Activated naive CD4-positive, alpha-beta T cell treated with anti-CD3 and anti-CD28 coated beads, Interleukin-2, amount 50 U/mL, for 72 hours (primary cell): Measurements from ENCODE around the gene ZDHHC9. TPM values are rescaled to one million over a fixed set of nuclear protein-coding genes. Genes with fewer than 3 reads are reported as not detected.

ENCODE experiments used
- ATAC-seq, 2 donors: fragments of 150-1000 bp; cut with Tn5 transposase; 2 replicates each; pipeline ENCODE4 v1.10.0; 2021; ENCODE audit warnings: mild to moderate bottlenecking in 2 of 2, moderate library complexity in 2 of 2
- DNase-seq, 2 donors: peaks; one replicate each; pipeline ENCODE4 v3.0.0; 2021 to 2022; ENCODE audit warnings: low spot score in 2 of 2
- H3K27ac Mint-ChIP-seq, 2 donors: one replicate each; pipeline ENCODE4 v1.8.0; 2022; ENCODE audit warnings: mild to moderate bottlenecking in 2 of 2, mixed read lengths in 2 of 2
- H3K36me3 Mint-ChIP-seq, 2 donors: one replicate each; pipeline ENCODE4 v1.8.0; 2022; ENCODE audit warnings: mixed read lengths in 2 of 2
- H3K9me3 Mint-ChIP-seq, 2 donors: one replicate each; pipeline ENCODE4 v1.8.0; 2022; ENCODE audit warnings: mixed read lengths in 2 of 2
- total RNA-seq, 2 donors: library from RNA; stranded (reverse); gene quantifications; one replicate each; pipeline ENCODE4 v1.2.3, GENCODE V29; 2022

Gene ZDHHC9
- total RNA-seq, 2 donors from 2014 or later: 5.8 to 18.5 TPM

DNA sequence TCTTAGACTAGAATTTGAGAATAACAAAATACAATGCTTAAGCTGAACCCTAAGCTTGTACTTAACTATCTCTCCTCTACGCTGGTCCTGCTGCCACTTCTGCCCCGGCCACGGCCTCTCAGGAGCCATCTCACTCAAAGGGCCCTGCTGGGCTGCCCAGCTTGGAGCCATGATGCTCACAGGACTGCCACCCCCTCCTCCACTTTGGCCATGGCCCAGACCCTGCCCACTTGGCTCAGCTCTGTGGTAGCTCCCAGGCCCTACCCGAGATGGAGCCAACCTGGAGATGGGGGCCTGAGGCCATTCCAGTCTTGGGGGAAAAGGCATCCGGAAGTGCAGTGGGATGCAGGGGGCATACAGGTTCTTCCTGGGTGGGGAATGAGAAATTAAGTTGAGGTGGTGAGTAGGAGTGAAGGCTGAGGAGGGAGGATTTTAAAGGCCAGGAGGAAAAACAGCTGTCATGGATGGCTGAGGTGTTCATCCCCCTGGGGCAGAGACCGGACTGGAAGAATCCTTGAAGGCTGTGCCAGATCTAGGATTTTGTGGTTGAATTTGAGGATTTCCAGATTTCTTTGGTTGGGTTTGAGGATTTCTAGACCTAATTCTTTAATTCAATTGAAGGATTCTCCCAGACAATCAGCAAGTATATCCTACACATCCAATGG is 63.1 kb downstream of the ZDHHC9 start:
- peak overlapping the region; percentile 92 to 94 for H3K27ac Mint-ChIP-seq
- no peaks in the 10 kb centered on the region for H3K9me3 Mint-ChIP-seq
- H3K36me3 Mint-ChIP-seq: peaks cover 34 to 41% of the 10 kb centered on the region in 2 donors

DNA sequence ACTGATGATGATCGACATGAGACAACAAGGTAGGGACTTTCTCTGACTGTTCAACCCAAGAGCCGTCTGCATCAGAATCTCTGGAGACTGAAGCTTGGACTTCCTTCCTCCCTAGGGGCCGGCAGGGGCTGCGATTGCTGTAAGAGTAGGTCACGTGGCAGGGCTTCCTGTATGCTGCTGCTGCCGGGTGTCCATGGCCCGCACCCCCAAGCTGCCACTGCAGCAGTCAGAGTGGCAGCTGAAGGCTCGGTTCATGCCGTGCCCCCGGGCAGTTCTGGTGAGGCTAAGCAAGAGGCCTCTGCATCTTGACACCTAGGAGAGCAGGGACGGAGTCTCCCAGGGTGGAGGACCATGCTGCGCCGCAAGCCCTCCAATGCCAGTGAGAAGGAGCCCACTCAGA is 63.9 kb downstream of the ZDHHC9 start, which contains the start of gene SASH3:
SASH3 (plus strand) TSS at position 203 of the 400 bp plus-strand sequence; CDS start at position 352, 149 bp downstream.
- H3K27ac Mint-ChIP-seq: peak within 1 kb of the TSS; percentile 94 to 95
- peak; percentile 49 to 75 for DNase-seq
- H3K9me3 Mint-ChIP-seq: no peaks in the 10 kb centered on the region
- peak; percentile 34 to 44 for ATAC-seq
- peaks cover 34 to 36% of the 10 kb centered on the region in 2 donors for H3K36me3 Mint-ChIP-seq

More for the DNA sequence above, 63.1 kb downstream of the ZDHHC9 start:
- no peak for ATAC-seq
- DNase-seq: no peak

DNA sequence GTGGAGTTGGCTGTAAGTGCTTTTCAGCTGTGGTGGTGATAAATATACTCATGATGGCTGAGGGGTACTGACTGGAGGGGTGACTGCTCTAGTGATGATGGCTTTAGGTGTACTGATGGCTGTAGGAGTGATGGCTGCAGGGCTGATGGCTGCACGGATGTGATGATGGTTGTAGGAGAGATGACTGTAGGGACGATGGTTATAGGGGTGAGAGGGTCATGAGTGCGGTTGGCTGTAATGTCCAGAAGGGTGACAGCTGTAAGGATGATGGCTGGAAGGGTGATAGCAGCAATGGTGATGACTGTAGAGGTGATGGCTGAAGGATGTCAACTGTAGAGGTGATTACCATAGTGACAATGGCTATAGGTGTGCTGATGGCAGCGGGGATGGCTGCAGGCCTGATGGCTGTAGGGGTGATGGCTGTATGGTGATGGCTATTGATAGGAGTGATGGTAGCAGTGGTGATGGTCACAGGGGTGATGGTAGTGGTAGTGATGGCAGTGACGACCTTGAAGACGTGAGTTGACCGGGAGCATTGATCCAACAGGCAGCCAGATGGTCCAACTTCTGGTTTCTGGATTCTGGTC is 64.5 kb downstream of the ZDHHC9 start:
- Mint-ChIP-seq H3K36me3 (peaks cover 34% of the 10 kb centered on the region in 2 donors), H3K9me3 (no peaks in the 10 kb centered on the region), H3K27ac (peak overlapping the region; percentile 94 to 95)
- no peak for ATAC-seq
- no peak for DNase-seq

DNA sequence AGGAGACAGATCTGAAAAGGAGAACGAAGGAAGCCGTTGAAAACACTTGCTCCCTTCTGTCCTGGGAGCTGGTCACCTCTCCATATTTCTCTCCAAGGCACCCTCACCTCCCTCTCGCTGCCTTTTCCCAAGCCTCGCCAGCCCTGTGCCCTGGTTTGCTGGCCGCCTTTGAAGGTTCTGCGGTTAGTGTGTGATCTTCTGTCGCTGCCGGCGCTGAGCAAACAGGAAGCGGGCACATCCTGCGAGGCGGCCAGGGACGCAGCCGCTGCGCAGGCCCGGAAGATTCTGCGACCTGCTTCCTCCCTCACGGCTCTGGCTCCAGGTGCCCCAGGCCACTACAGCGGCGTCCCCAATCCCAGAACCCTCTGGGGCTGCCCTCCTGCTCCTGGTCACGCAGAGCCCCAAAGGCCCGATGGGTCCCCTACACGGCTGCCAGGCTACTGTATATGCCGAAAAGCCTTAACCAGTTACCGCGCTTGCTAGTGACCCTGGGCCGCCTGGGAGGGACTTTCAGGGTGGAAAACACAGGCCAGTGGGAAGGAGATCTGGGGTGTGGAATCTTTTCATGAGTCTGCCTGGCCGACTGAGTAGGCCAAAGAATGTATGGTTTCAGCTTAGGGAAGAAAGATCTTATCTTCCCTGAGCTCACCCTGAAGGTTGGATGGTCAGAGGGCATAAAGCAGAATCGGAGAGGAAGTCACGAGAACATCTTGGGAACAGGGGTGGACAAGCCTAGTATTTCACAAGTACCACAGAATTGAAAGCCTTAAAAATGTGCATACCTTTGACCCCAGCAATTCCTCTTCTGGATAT is 66.3 kb downstream of the ZDHHC9 start:
- peaks cover 16 to 21% of the 10 kb centered on the region in 2 donors for H3K36me3 Mint-ChIP-seq
- H3K9me3 Mint-ChIP-seq: no peaks in the 10 kb centered on the region
- peak overlapping the region; percentile 90 to 94 for H3K27ac Mint-ChIP-seq
- DNase-seq (peak; percentile 60 to 83), ATAC-seq (peak; percentile 27 to 39)

DNA sequence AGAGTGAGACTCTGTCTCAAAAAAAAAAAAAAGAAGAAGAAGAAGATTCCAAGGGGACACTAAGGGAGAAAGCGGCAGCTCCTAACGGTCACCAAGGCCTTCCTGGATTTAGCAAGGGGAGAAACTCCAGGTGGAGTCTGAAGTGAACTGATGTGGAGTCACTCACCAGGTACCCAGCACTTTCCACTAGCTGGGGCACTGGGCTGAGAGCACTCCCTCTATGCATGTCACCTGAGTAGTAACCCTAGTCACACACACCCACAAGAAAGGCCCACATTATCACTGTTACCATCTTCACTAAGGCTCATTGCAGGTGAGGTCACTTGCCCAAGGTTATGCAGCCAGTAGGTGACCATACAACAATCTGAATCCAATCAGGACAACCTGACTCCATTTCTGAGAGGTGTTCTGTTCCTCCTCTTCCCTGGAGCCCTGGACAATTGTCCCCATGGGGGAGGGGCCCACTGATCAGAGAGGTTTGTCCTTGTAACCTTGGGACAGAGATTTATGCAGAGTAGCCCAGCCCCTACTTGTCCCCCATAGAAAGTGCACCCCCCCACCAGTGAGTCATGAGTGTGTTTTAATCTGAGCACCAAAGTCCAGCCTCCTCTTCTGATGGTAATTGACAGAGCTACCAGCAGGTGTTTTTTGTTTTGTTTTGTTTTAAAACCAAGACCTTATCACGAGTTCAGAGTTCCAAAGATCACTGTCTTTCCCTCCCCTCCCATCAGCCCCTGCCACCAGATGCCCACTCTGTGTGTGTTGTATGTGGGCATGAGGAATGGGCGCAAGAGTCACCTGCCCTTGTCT is 69.8 kb downstream of the ZDHHC9 start:
- Mint-ChIP-seq H3K9me3 (no peaks in the 10 kb centered on the region), H3K27ac (peak overlapping the region in 1 of 2 donors; percentile 96), H3K36me3 (peaks cover 5 to 7% of the 10 kb centered on the region in 2 donors)
- DNase-seq (no peak), ATAC-seq (peak in 1 of 2 donors; percentile 36)

DNA sequence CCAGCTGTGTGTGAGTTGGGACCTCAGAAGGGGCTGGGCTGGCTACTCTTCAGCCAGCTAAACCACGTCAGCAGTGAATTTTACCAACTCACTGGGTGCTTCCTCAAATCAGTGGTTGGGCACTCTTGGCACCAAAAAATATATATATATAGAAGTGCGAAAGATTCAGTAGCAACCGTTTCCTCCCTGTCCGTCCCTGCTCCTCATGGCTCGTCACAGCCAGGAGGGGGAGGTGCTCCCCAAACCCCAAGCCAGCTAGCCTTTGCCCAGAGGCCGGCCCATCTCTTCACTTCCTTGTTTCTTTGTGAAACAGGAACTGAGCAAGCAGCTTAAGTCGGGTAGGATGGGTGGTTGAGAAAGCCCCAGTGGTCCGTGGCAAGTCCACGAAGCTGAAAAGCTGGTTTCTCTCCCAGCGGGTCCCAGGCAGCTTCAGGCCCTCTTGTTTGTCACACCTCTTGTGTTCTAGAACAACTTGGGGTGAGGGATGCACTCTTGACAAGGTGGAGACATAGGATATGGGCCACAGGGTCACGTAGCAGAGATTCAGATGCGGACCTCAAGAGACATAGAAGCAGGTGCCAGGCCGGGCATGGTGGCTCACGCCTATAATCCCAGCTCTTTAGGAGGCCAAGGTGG is 70.8 kb downstream of the ZDHHC9 start:
- DNase-seq: peak in 1 of 2 donors; percentile 67
- peak in 1 of 2 donors; percentile 64 for ATAC-seq
- Mint-ChIP-seq H3K27ac (peak overlapping the region; percentile 90 to 96), H3K36me3 (peaks cover 5 to 6% of the 10 kb centered on the region in 2 donors), H3K9me3 (no peaks in the 10 kb centered on the region)

DNA sequence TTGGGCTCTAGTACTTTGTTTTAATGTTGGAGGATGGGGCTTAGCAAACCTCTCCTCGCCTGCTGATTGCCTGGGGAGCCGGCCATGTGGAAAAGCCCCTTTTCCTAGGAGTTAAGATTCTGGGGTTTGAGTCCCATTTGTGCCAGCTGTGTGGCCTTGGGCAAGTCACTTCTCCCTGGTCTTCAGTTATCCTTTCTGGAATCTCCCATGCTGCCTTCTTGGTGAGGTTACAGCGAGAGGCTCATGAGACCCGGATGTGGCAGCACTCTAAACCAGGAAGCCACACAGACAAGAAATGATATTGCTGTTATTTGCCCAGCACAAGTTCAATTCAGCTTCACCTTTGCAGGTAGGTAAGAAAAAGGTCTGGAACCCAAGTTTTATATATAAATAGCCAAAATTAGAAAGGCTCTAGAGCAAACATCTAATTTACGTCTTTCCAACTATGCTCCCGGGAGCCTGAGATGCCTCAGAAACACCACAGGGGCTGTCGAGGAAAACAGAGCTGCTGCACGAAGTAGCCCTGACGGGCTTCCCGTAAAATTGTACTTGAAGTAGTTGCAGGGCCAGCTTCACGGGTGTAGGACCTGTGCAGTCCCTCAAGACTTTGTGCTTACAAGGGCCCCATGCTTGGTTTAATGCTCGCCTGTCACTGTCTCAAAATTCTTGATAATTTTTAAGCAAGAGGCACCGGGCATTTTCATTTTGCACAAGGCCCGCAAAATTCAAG is 72.3 kb downstream of the ZDHHC9 start:
- peaks cover 5 to 6% of the 10 kb centered on the region in 2 donors for H3K36me3 Mint-ChIP-seq
- ATAC-seq (peak in 1 of 2 donors; percentile 27), DNase-seq (peak in 1 of 2 donors; percentile 50)
- peak overlapping the region; percentile 44 to 83 for H3K27ac Mint-ChIP-seq
- no peaks in the 10 kb centered on the region for H3K9me3 Mint-ChIP-seq

DNA sequence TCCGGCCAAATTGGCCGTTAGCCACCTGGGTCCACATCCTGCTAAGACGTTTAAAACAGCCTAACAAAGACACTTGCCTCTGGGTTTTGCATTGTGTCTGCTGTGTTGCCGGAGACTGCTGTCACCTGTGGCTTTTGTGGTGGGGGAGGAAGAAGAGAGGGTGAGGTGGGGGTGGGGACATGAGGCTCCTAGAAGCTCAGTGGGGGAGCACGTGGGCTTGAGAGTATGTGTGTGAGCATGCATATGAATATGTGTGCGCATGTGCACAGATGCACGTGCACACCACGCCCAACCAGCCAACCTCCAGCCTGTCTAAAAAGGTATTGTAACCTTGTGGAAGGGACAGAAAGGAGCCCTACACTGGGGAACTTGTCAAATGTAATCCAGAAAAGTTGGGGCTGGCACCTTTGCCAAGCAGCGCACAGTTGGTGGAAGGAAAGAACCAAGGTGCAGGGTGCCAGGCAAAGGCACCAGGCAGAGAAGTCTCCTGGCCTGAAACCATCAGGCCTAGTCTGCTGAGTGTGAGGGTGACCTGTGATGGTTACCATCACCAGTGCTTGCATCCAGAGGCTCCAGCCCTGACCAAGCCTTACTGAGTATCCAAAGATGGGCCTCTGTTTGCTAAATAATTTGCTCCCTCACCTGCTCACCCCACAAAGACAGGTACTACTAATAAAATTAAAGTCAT is 74.1 kb downstream of the ZDHHC9 start:
- H3K9me3 Mint-ChIP-seq: no peaks in the 10 kb centered on the region
- ATAC-seq (peak; percentile 49 to 87), DNase-seq (peak in 1 of 2 donors; percentile 56)
- H3K36me3 Mint-ChIP-seq: peaks cover 5 to 6% of the 10 kb centered on the region in 2 donors
- H3K27ac Mint-ChIP-seq: peak overlapping the region; percentile 9 to 61

DNA sequence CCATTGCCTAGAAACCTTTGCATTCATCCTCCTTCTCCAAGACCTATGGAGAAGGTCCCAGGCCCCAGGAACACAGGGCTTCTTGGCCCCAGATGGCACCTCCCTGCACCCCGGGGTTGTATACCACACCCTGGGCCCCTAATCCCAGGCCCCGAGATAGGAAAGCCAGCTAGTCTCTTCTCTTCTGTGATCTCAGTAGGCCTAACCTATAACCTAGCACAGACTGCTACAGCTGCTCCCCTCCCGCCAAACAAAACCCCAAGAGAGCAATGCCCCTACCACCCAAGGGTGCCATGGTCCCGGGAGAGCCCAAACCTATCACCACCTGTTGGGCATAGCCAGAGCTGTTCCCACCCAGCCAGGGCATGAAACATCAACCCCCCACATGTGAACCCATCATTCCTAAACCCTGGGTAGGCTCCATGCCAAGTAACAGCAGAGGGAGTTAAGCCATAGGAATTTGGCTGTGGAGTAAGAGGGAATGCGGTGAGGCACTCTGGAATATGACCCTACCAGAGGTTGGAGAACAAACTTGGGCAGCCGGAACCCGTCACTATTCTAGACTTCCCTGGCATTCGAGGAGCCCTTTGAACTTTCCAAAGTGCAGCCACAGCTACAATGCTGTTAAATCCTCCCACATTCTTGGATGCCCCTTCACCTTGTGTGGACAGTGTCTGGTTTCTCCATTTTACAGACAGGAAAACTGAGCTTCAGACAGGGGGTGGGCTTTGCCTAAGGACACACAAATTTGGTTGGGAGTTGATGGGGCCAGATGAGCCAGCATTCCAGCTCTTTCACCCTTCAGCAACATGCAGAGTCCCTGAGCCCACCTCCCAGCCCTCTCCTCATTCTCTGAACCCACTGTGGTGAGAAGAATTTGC is 74.9 kb downstream of the ZDHHC9 start:
- H3K27ac Mint-ChIP-seq: peak overlapping the region in 1 of 2 donors; percentile 61
- H3K36me3 Mint-ChIP-seq: peaks cover 5 to 6% of the 10 kb centered on the region in 2 donors
- DNase-seq: no peak
- H3K9me3 Mint-ChIP-seq: no peaks in the 10 kb centered on the region
- ATAC-seq: no peak

DNA sequence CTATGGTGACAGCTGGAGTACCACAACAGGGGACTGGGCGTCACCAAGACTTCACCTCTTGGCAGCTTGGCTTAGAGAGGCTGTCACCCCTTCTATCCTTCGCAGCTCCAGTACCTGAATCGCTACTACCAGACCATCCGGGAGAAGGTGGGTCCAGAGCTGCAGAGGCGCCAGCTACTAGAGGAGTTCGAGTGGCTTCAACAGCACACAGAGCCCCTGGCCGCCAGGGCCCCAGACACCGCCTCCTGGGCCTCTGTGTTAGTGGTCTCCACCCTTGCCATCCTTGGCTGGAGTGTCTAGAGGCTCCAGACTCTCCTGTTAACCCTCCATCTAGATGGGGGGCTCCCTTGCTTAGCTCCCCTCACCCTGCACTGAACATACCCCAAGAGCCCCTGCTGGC is 75.5 kb downstream of the ZDHHC9 start:
- peaks cover 5 to 6% of the 10 kb centered on the region in 2 donors for H3K36me3 Mint-ChIP-seq
- no peak overlapping the region for H3K27ac Mint-ChIP-seq
- no peaks in the 10 kb centered on the region for H3K9me3 Mint-ChIP-seq
- ATAC-seq (no peak), DNase-seq (no peak)

DNA sequence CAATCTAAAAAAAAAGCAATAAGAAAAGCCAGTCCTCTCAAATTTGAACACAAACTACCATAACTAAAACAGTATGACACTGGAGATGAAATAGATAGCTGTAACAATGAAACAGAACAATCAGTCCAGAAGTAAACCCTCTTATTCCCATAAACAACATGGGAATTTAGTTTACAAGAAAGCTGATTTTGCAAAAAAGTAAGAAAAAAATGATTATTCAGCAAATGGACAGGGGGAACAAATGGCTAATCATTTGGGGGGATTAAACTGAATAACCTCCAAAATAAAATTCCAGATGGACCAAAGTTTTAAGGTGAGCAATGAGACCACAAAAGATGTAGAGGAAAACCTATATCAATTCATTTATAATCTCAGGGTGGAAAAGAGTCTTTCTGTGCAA is 80.0 kb downstream of the ZDHHC9 start:
- no peaks in the 10 kb centered on the region for H3K36me3 Mint-ChIP-seq
- no peaks in the 10 kb centered on the region for H3K9me3 Mint-ChIP-seq
- ATAC-seq (no peak), DNase-seq (no peak)
- H3K27ac Mint-ChIP-seq: no peak overlapping the region

DNA sequence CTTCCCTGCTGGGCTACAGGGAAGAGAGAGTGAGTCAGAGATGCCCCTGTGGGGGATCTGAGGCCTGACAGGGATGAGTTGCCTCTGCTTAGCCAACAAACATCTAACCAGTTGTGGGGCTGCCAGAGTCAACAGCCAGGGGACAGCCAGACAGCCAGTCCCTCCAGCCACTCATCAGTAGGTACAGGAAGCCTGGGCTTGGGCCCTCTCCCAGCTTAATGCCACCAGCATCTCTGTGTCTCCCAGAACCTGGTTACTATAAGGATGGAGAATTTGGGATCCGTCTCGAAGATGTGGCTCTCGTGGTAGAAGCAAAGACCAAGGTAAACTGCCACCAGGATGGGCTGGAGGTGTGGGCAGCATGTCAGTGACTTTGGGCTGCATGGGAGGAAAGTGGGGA is 81.2 kb downstream of the ZDHHC9 start:
- DNase-seq: no peak

DNA sequence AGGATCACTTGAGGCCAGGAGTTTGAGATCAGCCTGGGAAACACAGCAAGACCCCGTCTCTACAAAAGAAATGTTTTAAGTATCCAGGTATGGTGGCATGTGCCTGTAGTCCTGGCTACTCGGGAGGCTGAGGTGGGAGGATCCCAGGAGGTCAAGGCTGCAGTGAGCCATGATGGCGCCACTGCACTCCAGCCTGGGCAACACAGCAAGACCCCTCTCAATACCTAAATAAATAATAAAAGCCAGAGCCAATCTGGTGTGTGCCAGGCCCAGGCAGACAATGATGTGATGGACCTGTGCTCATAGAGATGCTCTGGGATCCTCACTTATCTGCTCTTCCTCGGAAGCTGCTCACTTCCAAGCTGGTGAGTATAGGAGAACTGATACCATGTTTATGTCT is 82.1 kb downstream of the ZDHHC9 start:
- H3K9me3 Mint-ChIP-seq: no peaks in the 10 kb centered on the region
- ATAC-seq: no peak
- no peaks in the 10 kb centered on the region for H3K36me3 Mint-ChIP-seq
- no peak for DNase-seq
- H3K27ac Mint-ChIP-seq: no peak overlapping the region

More for the DNA sequence above, 81.2 kb downstream of the ZDHHC9 start:
- H3K27ac Mint-ChIP-seq: no peak overlapping the region
- H3K36me3 Mint-ChIP-seq: no peaks in the 10 kb centered on the region
- H3K9me3 Mint-ChIP-seq: no peaks in the 10 kb centered on the region
- ATAC-seq: no peak

DNA sequence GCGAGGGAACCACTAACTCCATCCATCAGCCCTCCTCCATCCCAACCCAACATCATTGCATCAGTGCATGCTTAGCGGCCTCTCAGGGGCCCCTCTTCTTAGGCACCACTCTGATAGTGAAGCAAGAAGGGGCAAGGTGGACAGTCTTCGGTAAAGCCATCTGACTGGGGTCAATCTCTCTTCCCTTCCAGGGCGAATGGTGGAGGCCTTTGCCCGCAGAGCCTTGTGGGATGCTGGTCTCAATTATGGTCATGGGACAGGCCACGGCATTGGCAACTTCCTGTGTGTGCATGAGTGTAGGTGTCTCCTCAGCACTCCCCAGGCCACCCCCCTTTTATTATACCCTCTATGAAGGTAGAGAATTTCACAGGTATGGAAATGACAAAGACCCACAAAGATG is 82.7 kb downstream of the ZDHHC9 start:
- no peaks in the 10 kb centered on the region for H3K9me3 Mint-ChIP-seq
- no peak for ATAC-seq

More for the DNA sequence above, 82.7 kb downstream of the ZDHHC9 start:
- Mint-ChIP-seq H3K27ac (no peak overlapping the region), H3K36me3 (no peaks in the 10 kb centered on the region)
- DNase-seq: no peak
